Endothelial cell of umbilical vein (primary cell): ENCODE results near the gene MAML3.

Source experiments
- CTCF ChIP-seq, 2 donors: IDR thresholded peaks; 1 replicate in 1 of 2; 2 replicates in 1 of 2; pipeline ENCODE4 v1.5.1; 2011; ENCODE audit warnings: low read length in 2 of 2, mild to moderate bottlenecking in 2 of 2, moderate library complexity in 2 of 2, control low read depth in 1 of 2, inconsistent platforms in 1 of 2, low read depth in 1 of 2; ENCODE audit not compliant: insufficient read depth in 1 of 2; ENCODE audit errors: extremely low read depth in 1 of 2
- EZH2 ChIP-seq: IDR thresholded peaks from 2 replicates; pipeline ENCODE4 v1.6.1; 2012; ENCODE audit warnings: borderline replicate concordance, low read depth, mild to moderate bottlenecking, moderate library complexity, low read length, inconsistent platforms; ENCODE audit not compliant: severe bottlenecking
- FOS ChIP-seq: IDR thresholded peaks from 2 replicates; pipeline ENCODE4 v1.6.1; 2011; ENCODE audit warnings: mild to moderate bottlenecking, low read length, moderate library complexity, borderline replicate concordance; ENCODE audit not compliant: insufficient read depth
- JUN ChIP-seq: IDR thresholded peaks from 2 replicates; pipeline ENCODE4 v1.6.1; 2011; ENCODE audit warnings: borderline replicate concordance, low read depth; ENCODE audit not compliant: insufficient read length, insufficient read depth
- MAX ChIP-seq: IDR thresholded peaks from 2 replicates; pipeline ENCODE4 v1.6.1; 2011; ENCODE audit not compliant: insufficient read depth, insufficient read length
- MYC ChIP-seq: IDR thresholded peaks from one replicate; pipeline ENCODE4 v1.6.1; 2011; ENCODE audit warnings: mild to moderate bottlenecking, low read depth, low read length
- POLR2A ChIP-seq: IDR thresholded peaks from 2 replicates; pipeline ENCODE4 v1.6.1; 2012; ENCODE audit warnings: low read depth, mild to moderate bottlenecking, control low read depth, low read length
- POLR2AphosphoS5 ChIP-seq: IDR thresholded peaks from 2 replicates; pipeline ENCODE4 v1.6.1; 2012; ENCODE audit warnings: low read depth, mild to moderate bottlenecking, control low read depth, low read length, moderate library complexity; ENCODE audit not compliant: insufficient read depth

- TF ChIP-seq CTCF (IDR thresholded peaks at IDR 0.05; ENCODE audit: extremely low read depth in 1 of 2, insufficient read depth in 1 of 2, low read depth in 1 of 2, low read length in 2 of 2) (no peak), MYC (no peak), POLR2A (no peak), POLR2AphosphoS5 (no peak), FOS (peak; percentile 42), MAX (no peak), EZH2 (no peak), JUN (peak; percentile 63)
Observed at GRCh38 chr4:139908636-139909437, 245.1 kb downstream of the MAML3 start.
